ENCODE results near the gene LRRC61. TPM values are rescaled to one million over a fixed set of nuclear protein-coding genes. Genes with fewer than 3 reads are reported as not detected.
A peak's percentile ranks its signal among the peaks of the same experiment; 100 is the strongest.

LRRC61 gene
- total and polyA plus RNA-seq, 2 of the 13 experiments (the other 11 are each of a cell fraction or from before 2014, with no cell fraction given), result 33.0 to 34.8 TPM

DNA sequence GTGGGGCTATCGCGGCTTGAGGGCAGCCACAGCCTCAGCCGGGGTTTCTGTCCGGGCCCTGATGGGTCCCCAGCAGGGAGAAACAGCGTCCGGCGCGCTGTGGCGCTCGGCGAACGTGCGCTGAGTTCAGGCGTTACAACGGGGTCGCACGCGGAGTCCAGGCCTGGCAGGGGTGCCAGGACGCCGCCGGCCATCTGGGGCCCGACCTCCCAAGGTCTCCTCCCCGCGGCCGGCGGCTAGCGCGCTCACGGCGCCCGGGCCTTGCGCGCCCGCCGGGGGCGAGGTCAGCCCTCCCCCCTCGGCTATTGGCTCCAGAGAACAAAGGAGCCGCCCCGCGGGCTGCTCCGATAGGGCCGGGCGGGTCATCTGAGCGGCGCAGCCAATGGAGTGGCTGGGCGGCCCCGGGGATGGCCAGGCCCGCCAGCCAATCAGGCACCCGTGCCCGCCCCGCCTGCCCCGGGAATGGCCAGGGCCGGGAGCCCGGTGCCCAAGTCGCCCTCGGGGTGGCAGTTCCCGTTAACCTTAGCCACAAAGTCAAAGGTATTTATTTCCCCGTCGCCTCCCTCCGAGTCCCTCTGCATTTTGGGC is 55.8 kb downstream of the LRRC61 start, which contains the start of gene ZNF775 (continued):
- TF ChIP-seq, protein P1, sequence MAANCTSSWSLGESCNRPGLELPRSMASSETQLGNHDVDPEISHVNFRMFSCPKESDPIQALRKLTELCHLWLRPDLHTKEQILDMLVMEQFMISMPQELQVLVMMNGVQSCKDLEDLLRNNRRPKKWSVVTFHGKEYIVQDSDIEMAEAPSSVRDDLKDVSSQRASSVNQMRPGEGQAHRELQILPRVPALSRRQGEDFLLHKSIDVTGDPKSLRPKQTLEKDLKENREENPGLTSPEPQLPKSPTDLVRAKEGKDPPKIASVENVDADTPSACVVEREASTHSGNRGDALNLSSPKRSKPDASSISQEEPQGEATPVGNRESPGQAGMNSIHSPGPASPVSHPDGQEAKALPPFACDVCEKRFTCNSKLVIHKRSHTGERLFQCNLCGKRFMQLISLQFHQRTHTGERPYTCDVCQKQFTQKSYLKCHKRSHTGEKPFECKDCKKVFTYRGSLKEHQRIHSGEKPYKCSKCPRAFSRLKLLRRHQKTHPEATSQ (CRISPR knock-in tag; IDR thresholded peaks at IDR 0.05; ENCODE audit: borderline replicate concordance), result no peak
- peak; percentile 71 for TF ChIP-seq ZFX (CRISPR knock-in tag; IDR thresholded peaks at IDR 0.05; ENCODE audit: low read depth)
- TF ChIP-seq TBX2 (CRISPR knock-in tag; IDR thresholded peaks at IDR 0.05; ENCODE audit: borderline replicate concordance), result peak; percentile 28; the same call in 1 of the 2 replicates
- no peak for TF ChIP-seq NR3C1 (CRISPR knock-in tag; IDR thresholded peaks at IDR 0.05)
- TF ChIP-seq, protein P2, sequence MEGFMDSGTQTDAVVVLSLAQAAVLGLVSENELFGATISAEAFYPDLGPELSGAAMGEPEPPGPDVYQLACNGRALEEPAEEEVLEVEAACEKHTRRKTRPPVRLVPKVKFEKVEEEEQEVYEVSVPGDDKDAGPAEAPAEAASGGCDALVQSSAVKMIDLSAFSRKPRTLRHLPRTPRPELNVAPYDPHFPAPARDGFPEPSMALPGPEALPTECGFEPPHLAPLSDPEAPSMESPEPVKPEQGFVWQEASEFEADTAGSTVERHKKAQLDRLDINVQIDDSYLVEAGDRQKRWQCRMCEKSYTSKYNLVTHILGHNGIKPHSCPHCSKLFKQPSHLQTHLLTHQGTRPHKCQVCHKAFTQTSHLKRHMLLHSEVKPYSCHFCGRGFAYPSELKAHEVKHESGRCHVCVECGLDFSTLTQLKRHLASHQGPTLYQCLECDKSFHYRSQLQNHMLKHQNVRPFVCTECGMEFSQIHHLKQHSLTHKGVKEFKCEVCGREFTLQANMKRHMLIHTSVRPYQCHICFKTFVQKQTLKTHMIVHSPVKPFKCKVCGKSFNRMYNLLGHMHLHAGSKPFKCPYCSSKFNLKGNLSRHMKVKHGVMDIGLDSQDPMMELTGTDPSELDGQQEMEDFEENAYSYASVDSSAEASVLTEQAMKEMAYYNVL (CRISPR knock-in tag; IDR thresholded peaks at IDR 0.05; ENCODE audit: borderline replicate concordance), result no peak; the same call in 1 of the 2 replicates
- TF ChIP-seq CREB1 (IDR thresholded peaks at IDR 0.05), result 0 out of 2 replicates have a peak, but pooled peaks have one; percentile 10
- TF ChIP-seq CREB1 (CRISPR knock-in tag; IDR thresholded peaks at IDR 0.05), result no peak
- peak; percentile 68; the same call in 1 of the 2 replicates for TF ChIP-seq NKX3-1 (CRISPR knock-in tag; IDR thresholded peaks at IDR 0.05)
- peak; percentile 38 for TF ChIP-seq TEAD3 (CRISPR knock-in tag; optimal IDR thresholded peaks at IDR 0.05; ENCODE audit: borderline replicate concordance)
- peak; percentile 94 for TF ChIP-seq AGO1 (IDR thresholded peaks at IDR 0.05; ENCODE audit: low read depth, low read length, poor library complexity, severe bottlenecking)
- TF ChIP-seq JARID2 (CRISPR knock-in tag; IDR thresholded peaks at IDR 0.05; ENCODE audit: insufficient replicate concordance), result no peak
- peak; percentile 61; the same call in 1 of the 2 replicates for TF ChIP-seq ATF7-NPFF (CRISPR knock-in tag; IDR thresholded peaks at IDR 0.05; ENCODE audit: low read depth)
- TF ChIP-seq SP5 (CRISPR knock-in tag; IDR thresholded peaks at IDR 0.05; ENCODE audit: borderline replicate concordance, low read depth), result peak; percentile 44; the same call in 1 of the 2 replicates
- TF ChIP-seq, protein P3, sequence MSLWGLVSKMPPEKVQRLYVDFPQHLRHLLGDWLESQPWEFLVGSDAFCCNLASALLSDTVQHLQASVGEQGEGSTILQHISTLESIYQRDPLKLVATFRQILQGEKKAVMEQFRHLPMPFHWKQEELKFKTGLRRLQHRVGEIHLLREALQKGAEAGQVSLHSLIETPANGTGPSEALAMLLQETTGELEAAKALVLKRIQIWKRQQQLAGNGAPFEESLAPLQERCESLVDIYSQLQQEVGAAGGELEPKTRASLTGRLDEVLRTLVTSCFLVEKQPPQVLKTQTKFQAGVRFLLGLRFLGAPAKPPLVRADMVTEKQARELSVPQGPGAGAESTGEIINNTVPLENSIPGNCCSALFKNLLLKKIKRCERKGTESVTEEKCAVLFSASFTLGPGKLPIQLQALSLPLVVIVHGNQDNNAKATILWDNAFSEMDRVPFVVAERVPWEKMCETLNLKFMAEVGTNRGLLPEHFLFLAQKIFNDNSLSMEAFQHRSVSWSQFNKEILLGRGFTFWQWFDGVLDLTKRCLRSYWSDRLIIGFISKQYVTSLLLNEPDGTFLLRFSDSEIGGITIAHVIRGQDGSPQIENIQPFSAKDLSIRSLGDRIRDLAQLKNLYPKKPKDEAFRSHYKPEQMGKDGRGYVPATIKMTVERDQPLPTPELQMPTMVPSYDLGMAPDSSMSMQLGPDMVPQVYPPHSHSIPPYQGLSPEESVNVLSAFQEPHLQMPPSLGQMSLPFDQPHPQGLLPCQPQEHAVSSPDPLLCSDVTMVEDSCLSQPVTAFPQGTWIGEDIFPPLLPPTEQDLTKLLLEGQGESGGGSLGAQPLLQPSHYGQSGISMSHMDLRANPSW (CRISPR knock-in tag; IDR thresholded peaks at IDR 0.05; ENCODE audit: borderline replicate concordance), result no peak
- TF ChIP-seq, protein P4, sequence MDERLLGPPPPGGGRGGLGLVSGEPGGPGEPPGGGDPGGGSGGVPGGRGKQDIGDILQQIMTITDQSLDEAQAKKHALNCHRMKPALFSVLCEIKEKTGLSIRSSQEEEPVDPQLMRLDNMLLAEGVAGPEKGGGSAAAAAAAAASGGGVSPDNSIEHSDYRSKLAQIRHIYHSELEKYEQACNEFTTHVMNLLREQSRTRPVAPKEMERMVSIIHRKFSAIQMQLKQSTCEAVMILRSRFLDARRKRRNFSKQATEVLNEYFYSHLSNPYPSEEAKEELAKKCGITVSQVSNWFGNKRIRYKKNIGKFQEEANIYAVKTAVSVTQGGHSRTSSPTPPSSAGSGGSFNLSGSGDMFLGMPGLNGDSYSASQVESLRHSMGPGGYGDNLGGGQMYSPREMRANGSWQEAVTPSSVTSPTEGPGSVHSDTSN (CRISPR knock-in tag; IDR thresholded peaks at IDR 0.05), result peak; percentile 77
- peak; percentile 48; the same call in 1 of the 2 replicates for TF ChIP-seq ZSCAN31 (CRISPR knock-in tag; IDR thresholded peaks at IDR 0.05; ENCODE audit: low read depth)
- no peak for TF ChIP-seq TAF15 (IDR thresholded peaks at IDR 0.05; ENCODE audit: low read depth, low read length, poor library complexity, severe bottlenecking)
- TF ChIP-seq, protein P5, sequence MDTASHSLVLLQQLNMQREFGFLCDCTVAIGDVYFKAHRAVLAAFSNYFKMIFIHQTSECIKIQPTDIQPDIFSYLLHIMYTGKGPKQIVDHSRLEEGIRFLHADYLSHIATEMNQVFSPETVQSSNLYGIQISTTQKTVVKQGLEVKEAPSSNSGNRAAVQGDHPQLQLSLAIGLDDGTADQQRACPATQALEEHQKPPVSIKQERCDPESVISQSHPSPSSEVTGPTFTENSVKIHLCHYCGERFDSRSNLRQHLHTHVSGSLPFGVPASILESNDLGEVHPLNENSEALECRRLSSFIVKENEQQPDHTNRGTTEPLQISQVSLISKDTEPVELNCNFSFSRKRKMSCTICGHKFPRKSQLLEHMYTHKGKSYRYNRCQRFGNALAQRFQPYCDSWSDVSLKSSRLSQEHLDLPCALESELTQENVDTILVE (CRISPR knock-in tag; IDR thresholded peaks at IDR 0.05), result peak; percentile 50; the same call in 1 of the 2 replicates
- TF ChIP-seq RFXANK (CRISPR knock-in tag; IDR thresholded peaks at IDR 0.05), result 0 out of 2 replicates have a peak, but pooled peaks have one; percentile 11
- no peak for TF ChIP-seq FOSL1 (CRISPR knock-in tag; IDR thresholded peaks at IDR 0.05; ENCODE audit: borderline replicate concordance)
- peak; percentile 54; the same call in 1 of the 2 replicates for TF ChIP-seq CCDC6 (CRISPR knock-in tag; IDR thresholded peaks at IDR 0.05)

Data from HepG2 (cell line).